Activated T-helper 1 cell treated with anti-CD3 and anti-CD28 coated beads, Interleukin-2, amount 50 U/mL, for 16 hours (primary cell): Measurements from ENCODE around the gene ZNF672.
"Not testable (repeated sequence)": the region's sequence is repeated elsewhere in the genome, so short reads cannot be mapped to it uniquely, and the experiment has no call there.

ENCODE experiments used
- DNase-seq, 2 donors: peaks; one replicate each; pipeline ENCODE4 v3.0.0-alpha.2; 2020; ENCODE audit warnings: low read depth in 1 of 2, low spot score in 1 of 2

ZNF672 gene

DNA sequence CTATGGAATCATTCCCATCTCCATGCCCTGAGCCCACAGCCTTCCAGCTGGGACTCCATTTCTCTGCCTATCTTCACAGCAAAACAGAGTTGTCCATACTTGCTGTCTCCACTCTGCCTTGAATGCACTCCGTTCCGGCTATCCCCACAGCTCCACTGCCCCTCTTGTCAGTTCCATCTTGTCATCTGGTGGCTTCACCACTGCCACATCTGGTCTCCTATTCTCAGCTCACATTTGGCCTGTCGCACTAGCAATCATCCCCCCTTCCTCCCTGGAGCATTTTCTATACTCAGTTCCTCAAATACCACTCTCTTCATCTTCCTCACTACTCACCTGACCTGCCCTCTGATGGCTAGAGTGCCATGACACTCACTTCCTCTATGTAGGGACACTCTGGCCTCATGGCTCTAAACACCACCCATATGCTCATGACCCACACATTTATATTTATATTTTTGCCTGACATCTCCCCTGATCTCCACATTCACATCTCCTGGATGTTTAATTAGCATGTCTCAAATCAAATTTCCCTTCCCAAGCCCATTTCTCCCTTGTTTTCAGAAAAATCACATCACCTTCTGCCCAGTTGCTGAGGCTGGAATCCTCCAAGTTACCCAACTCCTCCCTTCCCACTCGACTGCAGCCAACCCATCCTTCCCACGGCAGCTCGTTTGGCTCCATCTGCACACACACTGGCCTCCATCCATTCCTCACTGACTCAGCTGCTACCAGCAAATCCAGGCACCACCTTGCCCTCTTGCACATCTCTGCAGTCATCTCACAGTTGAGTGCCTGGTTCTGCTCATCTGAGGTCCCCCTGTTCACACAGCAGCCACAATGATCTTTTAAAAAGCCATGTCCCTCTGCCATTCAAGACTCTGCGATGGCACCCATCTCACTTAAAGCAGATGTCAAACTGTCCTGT lies 14.7 kb downstream of the ZNF672 start:
- DNase-seq = no peak

DNA sequence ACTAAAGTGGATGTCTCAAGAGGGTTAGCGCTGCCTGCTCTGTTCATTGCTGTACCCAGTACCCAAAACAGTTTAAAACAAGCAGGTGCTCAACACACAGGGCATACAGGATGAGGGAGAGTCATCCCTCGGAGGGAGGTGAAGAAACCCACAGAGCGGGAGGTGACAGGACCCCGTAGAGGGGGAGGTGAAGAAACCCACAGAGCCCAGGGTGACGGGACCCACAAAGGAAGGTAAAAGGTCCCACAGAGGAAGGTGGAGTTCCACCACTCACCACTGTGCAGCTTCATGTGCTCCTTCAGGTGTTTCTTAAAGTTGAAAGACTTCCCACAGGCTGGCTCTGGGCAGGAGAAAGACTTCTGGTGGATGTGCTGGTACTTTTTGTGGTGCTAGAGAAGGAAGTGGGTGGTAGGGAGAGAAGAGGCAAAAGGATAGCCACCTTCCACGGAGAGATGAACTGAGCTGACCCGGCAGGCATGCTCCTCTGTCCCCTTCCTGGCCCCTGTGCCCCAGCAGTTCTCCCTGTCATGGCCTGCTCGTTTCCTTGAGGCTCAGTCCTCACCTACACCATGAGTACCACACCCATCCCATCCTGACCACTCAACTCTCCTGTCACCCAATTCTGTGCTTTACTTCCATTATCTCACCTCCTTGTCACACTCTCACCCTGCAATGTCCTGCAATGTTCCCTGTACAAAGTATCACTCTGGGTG lies 15.8 kb downstream of the ZNF672 start:
- no peak for DNase-seq

- DNase-seq = no peak
Measured at GRCh38 chr1:248855580-248855979, 17.6 kb downstream of the ZNF672 start.

- DNase-seq = no peak
Measured at GRCh38 chr1:248856176-248856575, 18.2 kb downstream of the ZNF672 start.

GRCh38 chr1:248857201-248857600 lies 19.2 kb downstream of the ZNF672 start:
- DNase-seq = no peak

GRCh38 chr1:248857749-248858095 lies 19.7 kb downstream of the ZNF672 start:
- DNase-seq = no peak

- no peak for DNase-seq
Measured at GRCh38 chr1:248858096-248858890, 20.3 kb downstream of the ZNF672 start.

GRCh38 chr1:248858891-248859889 lies 21.2 kb downstream of the ZNF672 start, which contains the start of gene ZNF692:
Gene ZNF692, minus strand, starts transcription at chr1:248859085. Its CDS starts 776 bp downstream, at chr1:248858309.
- peak; percentile 92 to 95 for DNase-seq

- DNase-seq = no peak
Measured at GRCh38 chr1:248860007-248860406, 22.0 kb downstream of the ZNF672 start.

- no peak for DNase-seq
Measured at GRCh38 chr1:248861616-248862015, 23.6 kb downstream of the ZNF672 start.

DNA sequence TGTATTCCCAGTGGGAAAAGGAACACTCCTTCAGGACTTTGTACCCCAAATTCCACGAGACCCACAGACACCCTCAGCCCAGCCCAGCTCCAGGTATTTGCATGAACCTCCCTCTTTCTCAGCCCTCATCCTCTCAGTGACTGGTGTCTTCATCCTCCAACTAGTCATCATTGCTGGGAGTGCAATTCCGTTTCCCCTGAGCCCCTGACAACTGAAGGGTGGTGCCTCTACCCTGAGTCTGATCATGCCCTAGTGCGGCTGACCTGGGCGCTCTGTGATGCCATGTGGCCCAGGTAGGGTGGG lies 24.6 kb downstream of the ZNF672 start:
- no peak for DNase-seq

DNA sequence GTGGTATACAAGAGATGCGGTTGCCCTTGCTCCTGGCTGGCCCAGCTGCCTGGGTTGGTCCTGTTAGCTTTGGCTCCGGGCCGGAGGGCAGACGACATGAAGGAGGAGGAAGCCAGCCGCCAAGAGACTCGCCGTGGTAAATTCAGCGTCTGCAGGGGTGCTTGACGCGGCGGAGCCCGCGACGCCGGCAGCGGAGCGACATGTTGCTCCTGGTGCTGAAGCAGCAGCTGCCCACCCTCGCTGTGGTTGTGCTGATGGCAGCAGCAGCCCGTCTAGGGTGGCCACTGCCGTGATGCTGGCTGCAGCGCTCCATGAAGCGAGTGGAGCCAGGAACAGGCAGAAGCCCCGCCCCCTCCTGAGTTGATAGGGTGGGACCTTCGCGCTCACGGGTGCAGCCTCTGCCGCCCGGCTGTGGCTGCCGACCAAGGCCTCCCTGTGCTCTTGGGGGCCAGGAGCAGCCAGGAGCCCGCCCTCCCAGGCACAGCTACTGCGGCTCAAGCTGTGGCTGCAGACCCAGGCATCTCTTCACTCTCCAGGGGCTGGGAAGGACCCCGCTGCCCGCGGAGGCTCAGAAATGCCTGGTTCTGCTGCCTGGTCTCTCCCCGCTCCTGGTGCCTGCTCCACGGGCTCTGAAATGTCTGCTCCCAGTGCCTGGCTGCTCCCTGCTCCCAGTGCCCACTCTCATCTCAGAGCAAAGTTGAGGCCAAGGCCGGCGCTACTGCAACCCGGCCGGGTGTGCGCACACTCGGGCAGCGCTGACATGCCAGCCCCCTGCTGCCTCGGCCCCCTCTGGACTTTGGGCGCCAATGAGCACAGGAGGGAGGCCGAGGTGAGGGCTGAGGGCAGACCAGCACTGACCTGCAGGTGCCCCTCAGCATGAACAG lies 25.2 kb downstream of the ZNF672 start:
- peak; percentile 54 to 60 for DNase-seq

DNA sequence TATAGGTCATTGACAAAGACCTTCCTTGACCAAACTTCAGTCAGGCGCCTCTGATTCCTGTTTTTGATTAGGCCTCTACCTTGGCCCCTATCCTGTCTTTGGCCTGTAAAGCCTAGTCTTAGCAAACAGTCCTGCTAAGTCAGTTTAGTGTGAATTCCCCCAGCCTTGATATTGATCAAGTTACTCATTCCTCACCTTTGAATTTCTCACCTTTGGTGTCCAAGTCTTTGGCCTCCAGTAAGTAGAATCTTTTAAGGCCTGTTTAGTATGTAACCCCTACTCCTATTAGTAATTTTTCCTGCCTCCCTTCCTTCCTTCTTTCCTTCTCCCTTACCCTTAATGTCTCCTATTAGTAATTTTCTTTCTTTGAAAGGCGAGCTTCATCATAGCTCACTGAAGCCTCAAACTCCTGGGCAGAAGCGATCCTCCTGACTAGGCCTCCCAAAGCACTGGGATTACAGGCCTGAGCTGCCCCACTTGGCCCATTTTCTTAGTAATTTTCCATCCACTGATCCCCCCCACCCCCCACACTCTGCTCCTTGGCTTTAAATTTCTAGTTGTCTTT lies 33.9 kb downstream of the ZNF672 start:
- DNase-seq = no peak

GRCh38 chr1:248872752-248873408 lies 34.9 kb downstream of the ZNF672 start:
- DNase-seq = peak in 1 of 2 donors; percentile 19

- DNase-seq = peak; percentile 87 to 88
Measured at GRCh38 chr1:248873409-248873992, 35.5 kb downstream of the ZNF672 start.

DNA sequence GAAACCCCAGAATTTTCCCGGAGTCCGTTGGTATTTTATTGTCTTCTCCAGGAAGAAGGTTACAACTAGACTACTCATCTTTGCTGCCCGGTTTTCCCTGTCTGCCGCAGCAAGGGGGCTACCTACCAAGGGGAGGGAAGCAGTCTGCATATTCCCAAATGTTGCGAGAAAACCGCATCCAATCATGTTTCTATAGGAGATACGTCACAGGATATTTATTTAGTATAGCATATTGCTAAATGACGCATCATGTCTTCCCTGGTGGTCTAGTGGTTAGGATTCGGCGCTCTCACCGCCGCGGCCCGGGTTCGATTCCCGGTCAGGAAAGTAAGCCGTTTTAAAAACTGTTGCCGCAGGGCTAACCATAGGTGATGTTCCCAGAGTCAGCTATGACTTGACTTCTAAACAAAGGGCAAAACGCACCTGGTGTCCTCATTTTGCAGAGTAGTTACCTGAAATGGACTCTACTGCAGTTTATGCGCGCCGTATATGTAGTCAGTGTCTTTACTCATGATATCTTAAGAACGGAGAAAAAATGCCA lies 36.0 kb downstream of the ZNF672 start:
- DNase-seq = peak; percentile 74 to 75

- DNase-seq = no peak
Measured at GRCh38 chr1:248881261-248881660, 43.2 kb downstream of the ZNF672 start.

GRCh38 chr1:248882427-248882826 lies 44.4 kb downstream of the ZNF672 start:
- not testable (repeated sequence) for DNase-seq
